Activated naive CD8-positive, alpha-beta T cell treated with anti-CD3 and anti-CD28 coated beads for 36 hours (primary cell): ENCODE results near the gene JMJD1C. TPM values are rescaled to one million over a fixed set of nuclear protein-coding genes. Genes with fewer than 3 reads are reported as not detected.

Experiments
- DNase-seq: peaks from one replicate; pipeline ENCODE4 v3.0.0; 2021
- H3K27ac Mint-ChIP-seq: one replicate; pipeline ENCODE4 v1.8.0; 2022; ENCODE audit warnings: mild to moderate bottlenecking, moderate library complexity, mixed read lengths
- H3K27me3 Mint-ChIP-seq: one replicate; pipeline ENCODE4 v1.8.0; 2022; ENCODE audit warnings: mild to moderate bottlenecking, mixed read lengths
- H3K36me3 Mint-ChIP-seq: one replicate; pipeline ENCODE4 v1.8.0; 2021; ENCODE audit warnings: mild to moderate bottlenecking, mixed read lengths
- H3K4me1 Mint-ChIP-seq: one replicate; pipeline ENCODE4 v1.8.0; 2021; ENCODE audit warnings: mixed read lengths
- H3K4me3 Mint-ChIP-seq: one replicate; pipeline ENCODE4 v1.8.0; 2022; ENCODE audit warnings: mild to moderate bottlenecking, moderate library complexity, mixed read lengths
- H3K9me3 Mint-ChIP-seq: one replicate; pipeline ENCODE4 v1.8.0; 2022; ENCODE audit warnings: mixed read lengths
- total RNA-seq, 2 experiments: library from RNA; stranded (reverse); gene quantifications; one replicate each; pipeline ENCODE4 v1.2.3, GENCODE V29; 2021

Gene JMJD1C
- total RNA-seq, 2 experiments from 2014 or later = 48.4 to 52.0 TPM

DNA sequence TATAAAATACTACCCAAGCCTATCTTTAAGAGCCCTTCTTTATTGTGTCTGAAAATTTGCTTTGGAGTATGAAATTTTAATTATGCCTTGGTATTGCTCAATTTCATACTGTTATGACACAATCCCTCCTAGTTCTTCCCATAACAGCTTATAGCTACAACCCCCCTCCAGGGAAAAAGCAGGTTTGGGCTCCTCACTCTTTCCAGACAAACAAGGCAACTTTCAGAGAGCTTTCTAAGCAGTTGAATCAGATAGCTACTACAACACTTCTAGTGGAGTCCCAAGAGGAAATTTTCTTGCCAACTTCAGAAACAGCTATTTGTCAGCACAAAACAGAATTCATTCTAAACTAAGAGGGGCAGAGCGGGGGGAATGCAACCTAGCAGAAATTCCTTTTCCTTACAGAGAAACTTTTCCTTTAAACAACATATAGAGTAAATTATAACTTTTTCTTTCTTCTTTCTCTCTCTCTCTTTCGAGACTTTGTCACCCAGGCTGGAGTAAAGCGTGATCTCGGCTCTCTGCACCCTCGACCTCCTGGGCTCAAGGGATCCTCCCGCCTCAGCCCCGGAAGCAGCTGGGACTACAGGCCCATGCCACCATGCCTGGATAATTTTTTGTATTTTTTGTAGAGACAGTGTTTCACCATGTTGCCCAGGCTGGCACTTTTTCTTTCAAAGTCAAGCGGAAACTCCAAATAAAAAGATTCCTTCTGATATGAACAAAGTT is 26.0 kb upstream of the JMJD1C start:
- H3K4me1 Mint-ChIP-seq = peaks cover 16% of the 10 kb centered on the region
- H3K4me3 Mint-ChIP-seq = no peak overlapping the region
- no peaks in the 10 kb centered on the region for H3K9me3 Mint-ChIP-seq
- H3K27ac Mint-ChIP-seq = no peak overlapping the region
- DNase-seq = no peak
- H3K27me3 Mint-ChIP-seq = no peaks in the 10 kb centered on the region
- peaks cover 8% of the 10 kb centered on the region for H3K36me3 Mint-ChIP-seq

DNA sequence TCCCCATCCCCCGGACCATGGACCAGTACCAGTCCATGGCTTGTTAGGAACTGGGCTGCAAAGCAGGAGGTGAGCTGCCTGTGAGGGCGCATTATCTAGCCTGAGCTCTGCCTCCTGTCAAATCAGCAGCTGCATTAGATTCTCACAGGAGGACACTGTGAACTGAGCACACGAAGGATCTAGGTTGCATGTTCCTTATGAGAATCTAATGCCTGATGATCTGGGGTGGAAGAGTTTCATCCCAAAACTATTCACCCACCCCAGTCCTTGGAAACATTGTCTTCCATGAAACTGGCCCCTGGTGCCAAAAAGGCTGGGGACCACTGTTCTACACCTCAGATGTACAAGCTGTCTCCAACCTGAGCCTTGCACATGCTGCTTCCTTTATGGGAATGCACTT is 24.1 kb upstream of the JMJD1C start:
- H3K9me3 Mint-ChIP-seq = no peaks in the 10 kb centered on the region
- H3K36me3 Mint-ChIP-seq = peaks cover 2% of the 10 kb centered on the region
- H3K4me1 Mint-ChIP-seq = peaks cover 9% of the 10 kb centered on the region
- DNase-seq = no peak
- H3K27ac Mint-ChIP-seq = no peak overlapping the region
- no peak overlapping the region for H3K4me3 Mint-ChIP-seq
- no peaks in the 10 kb centered on the region for H3K27me3 Mint-ChIP-seq

DNA sequence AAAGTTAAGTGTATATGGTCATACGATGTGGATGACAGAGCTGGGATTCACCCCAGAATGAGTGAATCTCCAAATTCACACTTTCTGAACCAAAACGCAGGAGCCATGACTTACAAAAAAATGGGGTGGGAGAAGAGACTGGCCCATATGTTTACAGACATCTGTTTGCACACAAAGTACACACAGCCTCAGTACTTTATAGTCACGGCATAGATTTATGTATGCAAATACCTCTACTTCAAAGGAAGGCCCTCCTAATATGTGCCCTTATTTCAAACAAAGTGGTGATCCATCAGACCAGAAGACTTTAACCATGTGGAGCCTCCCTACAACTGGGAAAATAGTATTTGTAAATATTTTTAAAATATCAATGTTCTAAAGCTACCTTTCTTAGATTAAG is 22.2 kb upstream of the JMJD1C start:
- H3K36me3 Mint-ChIP-seq = peaks cover 6% of the 10 kb centered on the region
- H3K9me3 Mint-ChIP-seq = no peaks in the 10 kb centered on the region
- peaks cover 9% of the 10 kb centered on the region for H3K4me1 Mint-ChIP-seq
- no peak overlapping the region for H3K27ac Mint-ChIP-seq
- DNase-seq = no peak
- no peak overlapping the region for H3K4me3 Mint-ChIP-seq
- H3K27me3 Mint-ChIP-seq = no peaks in the 10 kb centered on the region

DNA sequence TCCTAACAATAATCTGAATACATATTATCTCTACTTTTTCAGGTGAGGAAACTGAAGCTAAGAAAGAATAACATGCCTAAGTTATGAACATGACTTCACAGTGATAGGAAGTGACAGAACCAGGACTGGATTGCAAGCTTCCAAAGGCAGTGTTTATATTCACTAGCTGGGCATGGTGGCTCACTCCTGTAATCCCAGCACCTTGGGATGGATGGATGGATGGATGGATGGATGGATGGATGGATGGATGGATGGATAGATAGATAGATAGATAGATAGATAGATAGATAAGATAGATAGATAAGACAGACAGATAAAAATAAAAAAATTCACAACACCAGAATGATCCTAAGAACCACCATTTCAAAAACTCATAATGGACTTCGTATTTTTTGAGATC is 18.2 kb upstream of the JMJD1C start:
- Mint-ChIP-seq H3K4me3 (no peak overlapping the region), H3K27me3 (no peaks in the 10 kb centered on the region), H3K27ac (no peak overlapping the region), H3K4me1 (peaks cover 9% of the 10 kb centered on the region), H3K9me3 (no peaks in the 10 kb centered on the region), H3K36me3 (peaks cover 7% of the 10 kb centered on the region)
- no peak for DNase-seq

DNA sequence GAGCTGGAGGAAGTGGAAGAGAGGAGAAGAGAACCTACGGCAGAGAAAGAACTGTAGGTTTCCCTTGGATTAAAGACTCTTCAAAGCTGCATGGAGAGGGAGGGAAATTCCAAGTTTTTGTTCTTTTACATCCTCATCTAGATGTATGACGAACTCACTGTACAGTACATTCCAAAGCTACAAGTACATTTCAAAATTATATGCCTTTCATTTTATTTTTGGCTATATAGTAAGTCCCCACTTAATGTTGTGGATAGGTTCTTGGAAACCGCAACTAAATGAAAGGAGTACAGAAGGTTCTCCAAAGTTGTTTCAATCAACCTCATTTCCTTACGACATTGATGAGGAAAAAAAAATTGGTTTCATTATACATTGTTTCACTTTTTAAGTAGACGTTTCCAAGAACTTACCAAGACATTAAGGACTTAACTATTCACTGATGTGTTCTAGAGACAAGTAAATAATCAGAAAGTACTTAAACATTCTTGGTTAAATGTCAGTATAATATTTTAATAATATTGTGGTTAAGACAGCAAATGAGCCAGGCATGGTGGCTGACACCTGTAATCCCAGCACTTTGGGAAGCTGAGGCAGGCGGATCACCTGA is 16.1 kb upstream of the JMJD1C start:
- no peak overlapping the region for H3K4me3 Mint-ChIP-seq
- peaks cover 9% of the 10 kb centered on the region for H3K4me1 Mint-ChIP-seq
- H3K27me3 Mint-ChIP-seq = no peaks in the 10 kb centered on the region
- no peak overlapping the region for H3K27ac Mint-ChIP-seq
- DNase-seq = no peak
- no peaks in the 10 kb centered on the region for H3K9me3 Mint-ChIP-seq
- peaks cover 10% of the 10 kb centered on the region for H3K36me3 Mint-ChIP-seq

DNA sequence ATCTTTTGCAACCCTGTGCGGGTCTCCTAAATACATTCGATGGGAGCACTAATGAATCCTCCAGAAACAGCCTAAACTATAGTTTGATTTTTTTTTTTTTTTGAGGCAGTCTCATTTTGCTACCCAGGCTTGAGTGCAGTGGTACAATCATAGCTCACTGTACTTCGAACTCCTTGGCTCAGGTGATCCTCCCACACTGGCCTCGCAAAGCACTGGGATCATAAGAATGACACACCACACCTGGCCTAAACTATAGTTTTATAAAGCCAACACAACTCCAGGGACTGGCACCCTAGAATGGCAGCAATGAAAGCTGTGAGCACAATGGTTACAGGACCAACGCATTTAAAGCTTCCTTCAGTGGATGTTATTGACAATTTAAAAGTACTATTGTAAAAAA is 14.5 kb upstream of the JMJD1C start:
- no peak overlapping the region for H3K27ac Mint-ChIP-seq
- no peak overlapping the region for H3K4me3 Mint-ChIP-seq
- peaks cover 13% of the 10 kb centered on the region for H3K4me1 Mint-ChIP-seq
- H3K36me3 Mint-ChIP-seq = peaks cover 14% of the 10 kb centered on the region
- H3K9me3 Mint-ChIP-seq = no peaks in the 10 kb centered on the region
- DNase-seq = no peak
- H3K27me3 Mint-ChIP-seq = no peaks in the 10 kb centered on the region

DNA sequence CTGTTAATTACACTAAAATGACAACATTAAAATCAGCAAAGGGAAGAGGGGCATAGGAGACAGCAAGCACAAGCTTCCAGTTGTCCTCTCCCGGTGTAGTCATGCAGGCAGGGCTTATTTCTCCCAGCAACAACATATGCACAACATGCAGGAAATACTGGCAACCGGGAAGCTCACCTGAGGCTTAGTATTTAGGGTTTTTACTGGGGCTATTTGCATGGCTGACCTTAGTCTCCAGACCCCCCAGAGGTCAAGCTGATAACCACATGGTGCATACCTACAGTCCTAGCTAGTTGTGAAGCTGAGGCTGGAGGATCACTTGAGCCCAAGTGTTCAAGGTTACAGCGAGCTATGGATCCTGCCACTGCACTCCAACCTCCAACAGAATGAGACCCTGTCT is 12.8 kb upstream of the JMJD1C start:
- H3K4me1 Mint-ChIP-seq = peaks cover 18% of the 10 kb centered on the region

DNA sequence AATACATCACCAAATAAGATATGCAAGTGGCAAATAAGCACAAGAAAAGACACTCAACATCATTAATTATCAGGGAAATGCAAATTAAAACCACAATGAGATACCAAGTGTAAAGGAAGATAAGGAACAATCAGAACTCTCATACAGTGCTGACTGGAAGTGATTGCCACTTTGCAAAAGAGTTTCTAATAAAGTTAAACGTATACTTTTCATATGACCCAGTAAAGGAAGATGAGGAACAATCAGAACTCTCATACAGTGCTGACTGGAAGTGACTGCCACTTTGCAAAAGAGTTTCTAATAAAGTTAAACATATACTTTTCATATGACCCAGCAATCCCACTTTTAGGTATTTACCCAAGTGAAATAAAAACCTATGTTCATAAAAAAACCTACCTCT is 12.2 kb upstream of the JMJD1C start:
- DNase-seq = no peak
- no peaks in the 10 kb centered on the region for H3K9me3 Mint-ChIP-seq
- H3K27me3 Mint-ChIP-seq = no peaks in the 10 kb centered on the region
- H3K27ac Mint-ChIP-seq = no peak overlapping the region
- no peak overlapping the region for H3K4me3 Mint-ChIP-seq
- H3K36me3 Mint-ChIP-seq = peaks cover 10% of the 10 kb centered on the region
- peaks cover 18% of the 10 kb centered on the region for H3K4me1 Mint-ChIP-seq

More for the DNA sequence above, 12.8 kb upstream of the JMJD1C start:
- Mint-ChIP-seq H3K27ac (no peak overlapping the region), H3K9me3 (no peaks in the 10 kb centered on the region), H3K36me3 (peaks cover 10% of the 10 kb centered on the region), H3K4me3 (no peak overlapping the region), H3K27me3 (no peaks in the 10 kb centered on the region)
- DNase-seq = no peak

DNA sequence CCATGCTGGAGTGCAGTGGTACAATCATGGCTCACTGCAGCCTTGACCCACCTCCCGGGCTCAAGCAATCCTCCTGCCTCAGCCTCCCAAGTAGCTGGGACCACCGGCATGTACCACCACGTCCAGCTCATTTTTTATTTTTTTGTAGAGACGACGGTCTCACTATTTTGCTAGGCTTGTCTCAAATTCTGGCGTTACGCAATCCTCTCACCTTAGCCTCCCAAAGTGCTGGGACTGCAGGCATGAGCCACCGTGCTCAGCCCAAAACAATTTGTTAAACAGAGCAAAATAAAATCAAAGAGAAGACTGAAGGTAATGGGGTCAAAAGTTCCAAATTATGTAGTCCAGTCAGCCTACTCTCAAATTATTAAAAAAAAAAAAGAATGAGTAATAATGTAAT is 8.7 kb upstream of the JMJD1C start:
- Mint-ChIP-seq H3K4me1 (peaks cover 19% of the 10 kb centered on the region), H3K4me3 (no peak overlapping the region), H3K9me3 (no peaks in the 10 kb centered on the region), H3K27ac (no peak overlapping the region), H3K36me3 (peaks cover 8% of the 10 kb centered on the region), H3K27me3 (no peaks in the 10 kb centered on the region)
- no peak for DNase-seq

DNA sequence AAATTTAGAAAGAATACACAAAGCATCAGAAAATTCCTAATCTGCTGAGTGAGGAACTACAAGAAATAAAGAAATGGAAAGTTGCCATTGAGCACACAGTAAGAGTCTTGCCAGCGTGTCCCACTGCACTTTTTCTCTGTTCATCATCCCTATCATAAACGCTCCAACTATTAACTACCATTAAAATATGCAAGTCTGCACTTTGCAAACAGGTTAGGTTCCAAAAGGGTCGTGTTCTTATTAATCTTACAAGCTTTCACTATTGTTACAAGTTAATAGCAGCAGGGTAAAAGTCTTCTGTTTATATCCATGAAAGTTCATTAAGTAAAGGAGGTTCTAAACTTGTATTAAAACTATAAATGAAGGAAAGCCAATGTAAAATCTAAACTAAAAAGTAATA is 5.2 kb upstream of the JMJD1C start:
- no peaks in the 10 kb centered on the region for H3K27me3 Mint-ChIP-seq
- peaks cover 4% of the 10 kb centered on the region for H3K36me3 Mint-ChIP-seq
- no peak for DNase-seq
- H3K4me1 Mint-ChIP-seq = peaks cover 23% of the 10 kb centered on the region
- H3K4me3 Mint-ChIP-seq = no peak overlapping the region
- H3K9me3 Mint-ChIP-seq = no peaks in the 10 kb centered on the region
- H3K27ac Mint-ChIP-seq = no peak overlapping the region

DNA sequence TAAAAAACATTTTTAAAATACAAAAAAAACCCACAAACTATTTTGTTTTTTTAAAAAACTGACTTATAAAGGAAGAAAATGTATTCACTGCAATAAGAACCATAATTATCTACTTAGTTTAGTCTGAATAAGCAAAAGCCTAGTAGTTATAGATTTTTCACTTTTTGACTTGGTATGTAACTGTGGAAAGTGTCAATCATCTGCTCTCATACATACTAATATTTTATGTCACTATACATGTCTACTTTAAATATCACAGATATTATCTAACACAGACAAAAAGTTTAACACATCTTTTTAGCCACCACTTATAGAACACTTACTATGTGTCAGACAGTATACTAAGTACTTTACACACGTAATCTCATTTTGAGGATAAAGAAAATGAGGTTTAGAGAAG is 3.2 kb upstream of the JMJD1C start:
- H3K4me1 Mint-ChIP-seq = peaks cover 22% of the 10 kb centered on the region
- no peak overlapping the region for H3K4me3 Mint-ChIP-seq
- H3K36me3 Mint-ChIP-seq = no peaks in the 10 kb centered on the region
- no peaks in the 10 kb centered on the region for H3K9me3 Mint-ChIP-seq
- H3K27me3 Mint-ChIP-seq = no peaks in the 10 kb centered on the region
- no peak for DNase-seq
- no peak overlapping the region for H3K27ac Mint-ChIP-seq

DNA sequence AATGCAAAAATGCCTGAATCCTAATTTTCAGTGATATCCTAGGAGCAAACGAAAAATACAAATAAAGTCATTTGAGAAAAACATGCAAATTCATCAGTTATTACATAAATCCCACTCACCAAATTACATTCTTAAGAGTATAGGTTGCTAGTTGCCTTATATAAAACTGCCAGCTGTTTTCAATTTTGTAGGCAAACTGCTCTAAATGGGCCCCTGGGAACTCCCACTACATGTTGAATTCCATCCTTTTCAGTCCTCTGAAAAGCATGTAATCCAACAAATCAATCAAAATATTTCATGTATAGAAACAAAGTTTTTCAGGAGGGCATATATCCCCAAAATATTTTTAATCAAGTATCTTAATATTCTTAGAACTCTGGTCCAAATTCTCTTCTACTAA is 2.1 kb upstream of the JMJD1C start:
- Mint-ChIP-seq H3K36me3 (no peaks in the 10 kb centered on the region), H3K27ac (no peak overlapping the region), H3K27me3 (no peaks in the 10 kb centered on the region), H3K4me1 (peaks cover 23% of the 10 kb centered on the region), H3K9me3 (no peaks in the 10 kb centered on the region), H3K4me3 (no peak overlapping the region)
- no peak for DNase-seq

DNA sequence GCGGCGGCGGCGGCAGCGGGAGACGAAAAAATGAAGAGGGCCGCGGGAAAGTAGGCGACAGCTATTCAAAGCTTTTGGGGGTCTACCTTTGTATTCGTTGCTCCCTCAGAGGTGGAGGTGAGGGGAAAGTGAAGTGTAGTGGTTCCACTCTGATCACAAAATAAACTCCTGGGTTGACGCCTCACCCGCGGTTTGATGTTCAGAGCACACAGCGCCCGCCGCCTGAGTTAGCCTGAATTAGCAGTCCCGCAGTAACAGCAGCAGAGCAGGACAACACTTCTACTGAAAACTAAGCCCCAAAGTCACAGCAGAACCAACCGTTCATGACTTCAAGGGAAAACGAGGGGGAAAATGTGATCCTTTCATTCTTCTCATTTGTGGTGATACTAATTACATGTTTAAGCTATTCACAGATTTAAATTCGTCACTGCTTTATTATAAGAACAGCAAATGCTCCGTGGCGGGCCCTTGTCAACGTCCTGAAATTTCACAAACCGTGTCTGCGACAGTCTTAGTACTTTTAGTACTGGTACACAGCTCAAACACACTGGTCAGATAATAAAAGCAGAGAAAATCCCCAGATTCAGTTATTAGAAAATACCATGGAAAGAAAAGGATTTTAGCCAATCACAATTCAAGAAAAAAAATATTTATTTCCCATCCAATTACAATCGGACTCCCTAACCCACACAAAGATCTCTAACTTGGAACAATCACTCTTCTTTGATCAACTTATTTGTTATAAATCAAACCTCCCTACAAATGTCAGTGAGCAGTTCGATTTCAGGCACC is 563 bp upstream of the JMJD1C start:
- no peaks in the 10 kb centered on the region for H3K9me3 Mint-ChIP-seq
- peaks cover 24% of the 10 kb centered on the region for H3K4me1 Mint-ChIP-seq
- H3K4me3 Mint-ChIP-seq = peak overlapping the region; percentile 90
- peaks cover 4% of the 10 kb centered on the region for H3K36me3 Mint-ChIP-seq
- peak overlapping the region; percentile 46 for H3K27ac Mint-ChIP-seq
- peak; percentile 28 for DNase-seq
- H3K27me3 Mint-ChIP-seq = no peaks in the 10 kb centered on the region

DNA sequence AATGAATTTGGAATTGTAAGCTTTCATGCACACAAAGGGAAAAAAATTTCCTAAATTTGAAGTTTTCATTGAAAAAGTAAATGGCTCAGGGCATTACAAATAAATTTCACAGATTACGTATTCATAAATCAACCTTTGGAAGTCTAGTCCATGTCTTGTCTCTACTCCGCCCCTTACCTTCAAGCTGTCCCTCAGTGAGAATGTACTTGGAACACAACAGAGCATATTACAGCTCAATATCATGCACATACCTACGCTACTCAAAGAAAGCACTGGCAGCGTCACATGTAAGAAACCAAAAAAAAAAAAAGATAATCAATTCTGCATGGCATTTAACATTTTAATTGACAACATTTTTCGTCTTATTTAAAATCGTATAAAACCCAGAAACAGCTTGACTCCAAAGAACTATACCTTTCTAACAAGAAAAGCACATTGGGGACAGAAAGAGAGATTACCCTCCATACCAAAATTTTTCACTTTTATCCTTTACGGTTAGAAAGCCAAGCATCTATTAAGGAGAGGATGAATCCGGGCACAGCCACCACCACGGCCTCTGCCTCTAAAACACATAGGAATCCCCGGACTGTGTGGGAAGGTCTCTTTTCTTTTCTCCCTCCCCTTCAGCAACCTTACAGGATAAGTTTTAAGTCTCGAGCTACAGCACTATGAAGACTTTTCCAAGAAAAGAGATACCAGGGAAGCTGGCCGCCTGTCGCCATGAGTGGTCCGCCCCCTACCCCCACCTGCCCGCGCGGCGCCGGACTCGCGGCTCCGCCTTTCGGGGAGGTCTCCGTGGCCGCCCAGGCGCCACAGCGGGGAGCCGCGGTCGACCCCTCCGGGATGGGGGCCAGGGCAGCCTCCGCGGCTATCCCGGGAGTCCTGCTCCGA is 1.1 kb downstream of the JMJD1C start:
- H3K27ac Mint-ChIP-seq = peak overlapping the region; percentile 29

DNA sequence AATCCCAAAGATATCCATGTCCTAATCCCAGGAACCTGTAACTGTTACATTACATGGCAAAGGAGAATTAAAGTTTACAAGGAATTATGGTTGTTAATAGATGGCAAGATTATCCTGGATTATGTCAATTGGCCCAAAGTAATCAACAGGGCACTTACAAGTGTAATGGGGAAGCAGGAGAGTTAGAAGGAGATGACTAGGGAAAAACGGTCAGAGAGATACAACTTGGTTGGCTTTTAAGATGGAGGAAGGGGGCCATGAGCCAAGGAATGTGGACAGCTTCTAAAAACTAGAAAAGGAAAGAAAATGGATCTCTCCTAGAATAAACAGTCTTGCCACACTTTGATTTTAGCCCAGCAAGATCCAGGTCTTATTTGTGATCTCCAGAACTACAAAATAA is 3.3 kb downstream of the JMJD1C start:
- Mint-ChIP-seq H3K27me3 (no peaks in the 10 kb centered on the region), H3K36me3 (peaks cover 4% of the 10 kb centered on the region), H3K4me3 (no peak overlapping the region), H3K27ac (no peak overlapping the region), H3K9me3 (no peaks in the 10 kb centered on the region), H3K4me1 (peaks cover 18% of the 10 kb centered on the region)
- no peak for DNase-seq

More for the DNA sequence above, 1.1 kb downstream of the JMJD1C start:
- no peaks in the 10 kb centered on the region for H3K9me3 Mint-ChIP-seq
- peak overlapping the region; percentile 90 for H3K4me3 Mint-ChIP-seq
- H3K4me1 Mint-ChIP-seq = peaks cover 18% of the 10 kb centered on the region
- peaks cover 4% of the 10 kb centered on the region for H3K36me3 Mint-ChIP-seq
- DNase-seq = no peak
- H3K27me3 Mint-ChIP-seq = no peaks in the 10 kb centered on the region
